Jurkat, Clone E6-1 (cell line): ENCODE results near the gene SOD1.
"Not testable (repeated sequence)": the region's sequence is repeated elsewhere in the genome, so short reads cannot be mapped to it uniquely, and the experiment has no call there.

Source experiments
- DNase-seq: peaks from one replicate; pipeline ENCODE4 v3.0.0-alpha.2; 2011; ENCODE audit warnings: low read depth, low spot score
- H3K4me3 ChIP-seq: 2 replicates; pipeline ENCODE4 v1.5.1; 2011; ENCODE audit warnings: mild to moderate bottlenecking, low read length, control low read depth, moderate library complexity

SOD1 gene

DNA sequence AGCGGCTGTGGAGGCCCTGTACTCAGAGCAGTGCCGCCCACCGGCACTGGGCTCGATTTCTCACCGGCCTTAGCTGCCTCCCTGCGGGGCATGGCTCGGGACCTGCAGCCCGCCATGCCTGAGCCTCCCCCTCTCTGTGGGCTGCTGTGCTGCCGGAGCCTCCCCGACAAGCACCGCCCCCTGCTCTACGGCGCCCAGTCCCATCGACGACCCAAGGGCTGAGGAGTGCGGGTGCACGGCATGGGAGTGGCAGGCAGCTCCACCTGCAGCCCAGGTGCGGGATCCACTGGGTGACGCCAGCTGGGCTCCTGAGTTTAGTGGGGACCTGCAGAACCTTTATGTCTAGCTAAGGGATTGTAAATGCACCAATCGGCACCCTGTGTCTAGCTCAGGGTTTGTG, 5.2 kb upstream of the SOD1 start:
- no peak overlapping the region for H3K4me3 ChIP-seq
- no peak for DNase-seq

DNA sequence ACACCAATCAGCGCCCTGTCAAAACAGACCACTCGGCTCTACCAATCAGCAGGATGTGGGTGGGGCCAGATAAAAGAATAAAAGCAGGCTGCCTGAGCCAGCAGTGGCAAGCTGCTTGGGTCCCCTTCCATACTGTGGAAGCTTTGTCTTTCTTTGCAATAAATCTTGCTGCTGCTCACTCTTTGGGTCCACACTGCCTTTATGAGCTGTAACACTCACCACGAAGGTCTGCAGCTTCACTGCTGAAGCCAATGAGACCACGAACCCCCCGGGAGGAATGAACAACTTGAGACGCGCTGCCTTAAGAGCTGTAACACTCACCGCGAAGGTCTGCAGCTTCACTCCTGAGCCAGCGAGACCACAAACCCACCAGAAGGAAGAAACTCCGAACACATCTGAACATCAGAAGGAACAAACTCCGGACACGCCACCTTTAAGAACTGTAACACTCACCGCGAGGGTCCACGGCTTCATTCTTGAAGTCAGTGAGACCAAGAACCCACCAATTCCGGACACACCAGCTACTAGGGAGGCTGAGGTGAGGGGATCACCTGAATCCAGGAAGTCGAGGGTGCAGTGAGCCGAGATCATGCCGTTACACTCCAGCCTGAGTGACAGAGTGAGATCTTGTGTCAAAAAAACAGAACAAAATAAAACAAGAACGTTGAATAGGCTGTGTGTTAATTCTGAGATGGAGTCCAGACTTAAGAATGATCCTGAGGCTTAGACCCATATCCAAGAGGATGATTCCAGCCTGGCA, 4.5 kb upstream of the SOD1 start:
- peak overlapping the region; percentile 42 for H3K4me3 ChIP-seq
- not testable (repeated sequence) for DNase-seq

DNA sequence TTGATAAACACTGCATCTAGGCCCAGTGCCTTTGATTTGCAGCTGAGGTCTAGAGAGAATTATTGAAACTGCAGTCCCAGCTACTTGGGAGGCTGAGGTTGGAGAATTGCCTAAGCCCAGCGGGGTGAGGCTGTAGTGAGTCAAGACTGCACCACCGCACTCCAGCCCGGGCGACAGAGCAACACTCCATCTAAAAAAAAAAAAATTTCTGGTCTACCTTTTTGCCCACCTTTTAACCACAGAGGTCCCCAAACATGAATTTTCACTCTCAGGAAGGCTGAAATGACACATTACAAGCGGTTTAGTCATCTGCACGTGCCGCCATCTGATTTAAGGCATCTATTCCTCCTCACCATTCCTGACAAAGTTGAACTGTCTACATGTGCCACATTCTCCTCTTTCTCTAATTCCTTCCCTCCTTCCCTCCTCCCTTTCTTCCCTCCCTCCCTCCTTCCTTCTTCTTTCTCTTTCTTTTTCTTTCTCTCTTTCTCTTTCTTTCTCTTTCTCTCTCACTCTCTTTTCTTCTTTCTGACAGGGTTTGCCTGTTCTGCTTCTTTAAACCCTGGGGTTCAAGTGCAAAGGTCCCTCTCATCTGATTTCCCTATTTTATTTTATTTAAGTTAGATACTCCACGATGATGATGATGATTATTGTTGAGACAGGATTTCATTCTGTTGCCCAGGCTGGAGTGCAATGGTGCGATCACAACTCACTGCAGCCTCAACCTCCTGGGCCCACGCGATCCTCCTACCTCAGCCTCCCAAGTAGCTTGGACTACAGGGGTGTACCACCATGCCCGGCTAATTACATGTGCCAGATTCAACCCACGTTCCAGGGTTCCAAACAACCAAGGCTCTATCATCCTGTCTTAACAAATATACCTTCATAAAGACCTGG, 3.0 kb upstream of the SOD1 start:
- no peak for DNase-seq
- no peak overlapping the region for H3K4me3 ChIP-seq

DNA sequence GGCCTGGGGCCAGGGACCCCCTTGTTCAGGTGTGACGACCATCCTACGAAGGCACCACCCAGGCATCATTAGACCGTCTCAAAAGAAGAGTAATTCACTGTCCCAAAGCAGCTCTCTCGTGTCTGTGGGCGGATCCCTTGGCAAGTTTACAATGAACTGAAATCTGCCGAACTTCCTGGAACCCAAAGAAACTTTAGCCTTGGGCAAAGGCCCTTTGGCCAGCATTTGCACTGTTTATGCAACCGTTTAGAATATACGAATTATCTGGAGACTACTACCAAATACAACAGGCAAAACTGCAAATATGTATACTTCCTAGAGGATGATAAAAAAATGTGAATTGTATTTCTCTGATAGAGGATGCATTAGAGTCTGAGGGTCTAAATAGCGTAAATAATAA, 1.4 kb upstream of the SOD1 start:
- DNase-seq, result no peak
- H3K4me3 ChIP-seq, result no peak overlapping the region

DNA sequence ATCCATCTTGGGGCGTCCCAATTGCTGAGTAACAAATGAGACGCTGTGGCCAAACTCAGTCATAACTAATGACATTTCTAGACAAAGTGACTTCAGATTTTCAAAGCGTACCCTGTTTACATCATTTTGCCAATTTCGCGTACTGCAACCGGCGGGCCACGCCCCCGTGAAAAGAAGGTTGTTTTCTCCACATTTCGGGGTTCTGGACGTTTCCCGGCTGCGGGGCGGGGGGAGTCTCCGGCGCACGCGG, 282 bp upstream of the SOD1 start:
- no peak for DNase-seq
- peak overlapping the region; percentile 78 for H3K4me3 ChIP-seq

DNA sequence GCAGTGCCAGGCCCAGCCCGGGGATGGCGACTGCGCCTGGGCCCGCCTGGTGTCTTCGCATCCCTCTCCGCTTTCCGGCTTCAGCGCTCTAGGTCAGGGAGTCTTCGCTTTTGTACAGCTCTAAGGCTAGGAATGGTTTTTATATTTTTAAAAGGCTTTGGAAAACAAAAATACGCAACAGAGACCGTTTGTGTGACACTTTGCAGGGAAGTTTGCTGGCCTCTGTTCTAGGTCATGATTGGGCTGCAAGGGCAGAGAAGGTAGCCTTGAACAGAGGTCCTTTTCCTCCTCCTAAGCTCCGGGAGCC, 719 bp downstream of the SOD1 start:
- peak overlapping the region; percentile 78 for H3K4me3 ChIP-seq
- DNase-seq, result no peak

DNA sequence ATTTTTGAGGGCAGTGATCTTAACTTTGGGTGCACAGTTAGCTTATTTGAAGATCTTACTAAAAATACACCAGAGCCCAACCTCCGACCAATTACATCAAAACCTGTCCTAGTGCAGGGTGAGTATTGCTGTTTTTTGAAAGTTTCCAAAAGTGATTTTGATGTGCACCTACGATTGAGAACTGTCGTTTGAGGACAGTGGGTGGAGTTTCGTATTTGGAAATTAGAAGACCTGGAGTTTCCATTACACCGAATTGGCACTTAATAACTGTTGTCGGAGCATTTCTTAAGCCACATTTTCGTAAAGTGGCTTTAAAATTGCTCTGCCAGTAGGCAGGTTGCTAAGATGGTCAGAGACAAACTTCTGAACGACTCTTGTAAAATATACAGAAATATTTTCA, 1.1 kb downstream of the SOD1 start:
- peak overlapping the region; percentile 78 for H3K4me3 ChIP-seq
- no peak for DNase-seq

DNA sequence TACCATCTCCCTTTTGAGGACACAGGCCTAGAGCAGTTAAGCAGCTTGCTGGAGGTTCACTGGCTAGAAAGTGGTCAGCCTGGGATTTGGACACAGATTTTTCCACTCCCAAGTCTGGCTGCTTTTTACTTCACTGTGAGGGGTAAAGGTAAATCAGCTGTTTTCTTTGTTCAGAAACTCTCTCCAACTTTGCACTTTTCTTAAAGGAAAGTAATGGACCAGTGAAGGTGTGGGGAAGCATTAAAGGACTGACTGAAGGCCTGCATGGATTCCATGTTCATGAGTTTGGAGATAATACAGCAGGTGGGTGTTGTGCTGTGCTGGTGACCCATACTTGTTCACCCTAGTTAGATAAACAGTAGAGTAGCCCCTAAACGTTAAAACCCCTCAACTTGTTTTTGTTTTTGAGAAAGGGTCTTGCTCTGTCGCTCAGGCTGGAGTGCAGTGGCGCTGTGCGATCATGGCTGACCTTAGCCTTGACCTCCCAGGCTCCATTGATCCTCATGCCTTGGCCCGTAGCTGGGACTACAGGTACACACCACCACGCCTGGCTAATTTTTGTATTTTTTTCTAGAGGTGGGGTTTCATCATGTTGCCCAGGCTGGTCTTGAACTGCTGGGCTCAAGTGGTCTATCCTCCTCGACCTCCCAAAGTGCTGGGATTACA, 4.2 kb downstream of the SOD1 start:
- no peak for DNase-seq
- H3K4me3 ChIP-seq, result no peak overlapping the region

DNA sequence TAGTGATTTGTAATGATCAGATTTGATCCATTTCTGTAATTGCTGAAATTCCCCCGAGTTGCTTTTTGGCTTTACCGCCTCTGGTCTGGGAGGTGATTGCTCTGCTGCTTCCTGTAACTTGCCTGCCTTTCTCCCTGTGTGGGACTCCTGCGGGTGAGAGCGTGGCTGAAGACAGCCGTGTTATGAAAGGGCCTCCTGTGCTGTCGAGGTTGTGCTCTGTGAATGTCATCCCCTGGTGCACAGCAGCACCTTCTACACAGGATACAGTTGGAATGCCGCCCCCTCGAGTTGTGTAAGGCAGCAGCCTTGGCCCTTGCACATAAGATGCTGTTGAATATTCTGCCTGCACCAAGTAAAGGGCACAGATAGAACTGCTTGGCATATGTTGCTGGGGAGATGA, 5.9 kb downstream of the SOD1 start:
- peak; percentile 64 for DNase-seq
- no peak overlapping the region for H3K4me3 ChIP-seq

DNA sequence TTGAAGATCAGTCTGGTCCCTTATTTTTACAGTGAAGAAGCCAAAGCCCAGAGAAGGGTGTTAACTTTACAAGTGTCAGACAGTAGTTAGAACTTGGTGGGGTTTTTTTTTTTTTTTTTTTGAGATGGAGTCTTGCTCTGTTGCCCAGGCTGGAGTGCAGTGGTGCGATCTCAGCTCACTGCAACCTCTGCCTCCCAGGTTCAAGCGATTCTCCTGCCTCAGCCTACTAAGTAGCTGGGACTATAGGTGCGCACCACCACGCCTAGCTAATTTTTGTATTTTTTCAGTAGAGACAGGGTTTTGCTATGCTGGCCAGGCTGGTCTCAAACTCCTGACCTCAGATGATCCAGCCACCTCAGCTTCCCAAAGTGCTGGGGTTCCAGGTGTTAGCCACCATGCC, 6.4 kb downstream of the SOD1 start:
- not testable (repeated sequence) for H3K4me3 ChIP-seq, DNase-seq

DNA sequence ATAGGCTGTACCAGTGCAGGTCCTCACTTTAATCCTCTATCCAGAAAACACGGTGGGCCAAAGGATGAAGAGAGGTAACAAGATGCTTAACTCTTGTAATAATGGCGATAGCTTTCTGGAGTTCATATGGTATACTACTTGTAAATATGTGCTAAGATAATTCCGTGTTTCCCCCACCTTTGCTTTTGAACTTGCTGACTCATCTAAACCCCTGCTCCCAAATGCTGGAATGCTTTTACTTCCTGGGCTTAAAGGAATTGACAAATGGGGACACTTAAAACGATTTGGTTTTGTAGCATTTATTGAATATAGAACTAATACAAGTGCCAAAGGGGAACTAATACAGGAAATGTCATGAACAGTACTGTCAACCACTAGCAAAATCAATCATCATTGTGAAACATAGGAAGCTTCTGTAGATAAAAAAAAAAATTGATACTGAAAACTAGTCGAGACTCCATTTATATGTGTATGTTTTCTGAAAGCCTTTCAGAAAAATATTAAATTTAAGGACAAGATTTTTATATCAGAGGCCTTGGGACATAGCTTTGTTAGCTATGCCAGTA, 7.0 kb downstream of the SOD1 start:
- no peak for DNase-seq
- H3K4me3 ChIP-seq, result no peak overlapping the region

DNA sequence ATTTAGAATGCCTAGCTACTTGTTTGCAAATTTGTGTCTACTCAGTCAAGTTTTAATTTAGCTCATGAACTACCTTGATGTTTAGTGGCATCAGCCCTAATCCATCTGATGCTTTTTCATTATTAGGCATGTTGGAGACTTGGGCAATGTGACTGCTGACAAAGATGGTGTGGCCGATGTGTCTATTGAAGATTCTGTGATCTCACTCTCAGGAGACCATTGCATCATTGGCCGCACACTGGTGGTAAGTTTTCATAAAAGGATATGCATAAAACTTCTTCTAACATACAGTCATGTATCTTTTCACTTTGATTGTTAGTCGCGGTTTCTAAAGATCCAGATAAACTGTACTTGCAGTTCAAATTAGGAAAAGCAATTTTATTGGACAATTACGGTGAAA, 7.6 kb downstream of the SOD1 start:
- DNase-seq, result no peak
- H3K4me3 ChIP-seq, result no peak overlapping the region

DNA sequence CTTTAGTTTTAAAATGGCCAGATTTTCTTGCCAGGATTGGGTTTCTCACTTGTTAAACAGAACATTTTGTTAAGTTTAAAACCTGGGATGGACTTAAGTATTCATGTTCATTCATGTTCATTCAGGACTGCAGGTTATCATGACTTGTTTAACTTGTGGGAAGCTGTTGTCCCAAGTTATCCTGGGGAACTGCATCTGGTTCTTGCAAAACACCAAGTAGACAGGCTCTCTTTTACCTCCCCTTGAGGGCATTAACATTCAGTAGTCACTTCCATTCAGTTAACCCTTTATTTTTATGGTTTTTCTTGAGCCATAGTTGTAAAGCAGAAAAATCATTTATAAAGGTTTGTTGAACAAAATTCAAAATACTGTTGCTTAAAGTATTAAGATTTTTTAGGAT, 8.1 kb downstream of the SOD1 start:
- no peak for DNase-seq

DNA sequence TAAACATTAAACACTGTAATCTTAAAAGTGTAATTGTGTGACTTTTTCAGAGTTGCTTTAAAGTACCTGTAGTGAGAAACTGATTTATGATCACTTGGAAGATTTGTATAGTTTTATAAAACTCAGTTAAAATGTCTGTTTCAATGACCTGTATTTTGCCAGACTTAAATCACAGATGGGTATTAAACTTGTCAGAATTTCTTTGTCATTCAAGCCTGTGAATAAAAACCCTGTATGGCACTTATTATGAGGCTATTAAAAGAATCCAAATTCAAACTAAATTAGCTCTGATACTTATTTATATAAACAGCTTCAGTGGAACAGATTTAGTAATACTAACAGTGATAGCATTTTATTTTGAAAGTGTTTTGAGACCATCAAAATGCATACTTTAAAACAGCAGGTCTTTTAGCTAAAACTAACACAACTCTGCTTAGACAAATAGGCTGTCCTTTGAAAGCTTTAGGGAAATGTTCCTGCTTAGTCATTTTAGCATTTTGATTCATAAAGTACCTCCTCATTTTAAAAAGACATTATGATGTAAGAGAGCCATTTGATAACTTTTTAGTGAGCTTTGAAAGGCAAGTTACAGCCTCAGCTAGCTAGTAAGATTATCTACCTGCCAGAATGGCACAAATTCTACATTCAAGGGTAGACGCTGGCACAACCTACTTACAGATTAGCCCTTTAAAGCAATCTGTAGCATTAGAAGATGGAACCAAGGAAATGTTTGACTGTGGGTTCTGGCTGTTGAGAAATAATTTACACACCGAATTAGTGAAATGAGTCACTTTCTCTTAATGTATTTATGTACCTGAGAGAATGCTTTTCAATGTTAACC, 9.4 kb downstream of the SOD1 start:
- H3K4me3 ChIP-seq, result no peak overlapping the region

More for the DNA sequence above, 8.1 kb downstream of the SOD1 start:
- no peak overlapping the region for H3K4me3 ChIP-seq

DNA sequence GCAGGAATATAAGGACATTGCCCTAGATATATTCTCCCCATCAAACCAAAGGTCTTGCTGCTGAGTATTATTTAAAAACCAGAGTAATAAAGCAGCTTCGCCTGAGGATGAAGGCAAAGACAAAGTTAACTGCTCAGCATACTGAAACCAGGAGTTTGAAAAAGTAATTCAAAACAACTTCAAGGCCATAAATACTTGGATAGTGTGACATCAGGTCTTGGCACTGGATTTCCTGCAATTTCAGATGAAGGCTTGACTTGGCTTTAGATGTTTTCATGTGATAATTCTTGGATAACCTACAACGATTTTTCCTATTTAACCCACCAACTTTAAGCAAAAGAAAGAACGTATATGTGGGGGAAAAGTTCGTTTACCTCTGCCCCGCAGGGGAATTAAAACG, 10.6 kb downstream of the SOD1 start:
- H3K4me3 ChIP-seq, result no peak overlapping the region
- DNase-seq, result no peak

More for the DNA sequence above, 9.4 kb downstream of the SOD1 start:
- DNase-seq, result no peak

DNA sequence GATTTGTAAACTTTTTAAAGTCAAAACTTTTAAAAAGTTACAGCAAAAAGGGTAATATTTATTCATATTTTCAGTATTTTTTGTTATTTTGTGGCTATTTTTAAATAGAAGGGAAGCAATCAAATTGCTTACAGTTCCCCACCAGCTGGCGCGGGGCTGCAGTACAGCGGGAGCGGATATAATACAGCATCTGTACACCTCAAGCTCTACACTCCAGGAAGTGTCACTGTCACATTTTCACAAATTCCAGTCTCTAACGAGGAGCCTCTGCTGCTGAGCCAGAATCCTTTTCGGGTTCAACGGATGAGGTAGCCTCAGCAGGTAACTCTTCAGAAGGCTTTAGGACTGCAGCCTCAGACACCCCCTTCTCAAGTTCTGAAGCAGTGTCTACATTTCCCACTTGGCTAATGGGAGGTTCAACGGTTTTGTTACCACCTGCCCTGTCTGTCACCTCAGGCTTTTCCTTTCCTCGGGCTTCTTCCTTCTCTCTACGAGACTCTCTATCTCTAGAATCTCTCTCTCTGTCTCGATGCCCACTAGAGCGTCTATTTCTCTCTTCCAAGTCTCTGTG, 11.7 kb downstream of the SOD1 start:
- peak; percentile 74 for DNase-seq
- peak overlapping the region; percentile 40 for H3K4me3 ChIP-seq

DNA sequence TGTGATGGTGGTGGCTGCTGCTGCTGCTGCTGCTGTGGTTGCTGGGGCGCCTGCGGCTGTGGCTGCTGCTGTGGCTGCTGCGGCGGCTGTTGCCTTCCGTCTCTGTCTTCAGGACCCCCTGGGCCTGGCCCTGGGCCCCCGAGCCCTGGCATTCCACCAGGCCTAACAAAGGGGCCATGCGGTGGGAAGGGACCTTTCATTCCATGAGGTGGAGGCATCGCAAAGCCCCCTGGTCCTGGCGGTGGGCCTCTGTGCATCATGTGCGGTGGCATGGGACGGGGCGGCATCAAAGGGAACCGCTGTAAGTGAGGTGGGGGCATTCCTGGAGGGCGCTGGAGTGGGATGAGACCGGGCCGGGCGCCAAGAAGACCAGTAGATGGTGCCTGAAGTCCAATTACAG, 12.4 kb downstream of the SOD1 start:
- peak overlapping the region; percentile 40 for H3K4me3 ChIP-seq
- peak; percentile 72 for DNase-seq

DNA sequence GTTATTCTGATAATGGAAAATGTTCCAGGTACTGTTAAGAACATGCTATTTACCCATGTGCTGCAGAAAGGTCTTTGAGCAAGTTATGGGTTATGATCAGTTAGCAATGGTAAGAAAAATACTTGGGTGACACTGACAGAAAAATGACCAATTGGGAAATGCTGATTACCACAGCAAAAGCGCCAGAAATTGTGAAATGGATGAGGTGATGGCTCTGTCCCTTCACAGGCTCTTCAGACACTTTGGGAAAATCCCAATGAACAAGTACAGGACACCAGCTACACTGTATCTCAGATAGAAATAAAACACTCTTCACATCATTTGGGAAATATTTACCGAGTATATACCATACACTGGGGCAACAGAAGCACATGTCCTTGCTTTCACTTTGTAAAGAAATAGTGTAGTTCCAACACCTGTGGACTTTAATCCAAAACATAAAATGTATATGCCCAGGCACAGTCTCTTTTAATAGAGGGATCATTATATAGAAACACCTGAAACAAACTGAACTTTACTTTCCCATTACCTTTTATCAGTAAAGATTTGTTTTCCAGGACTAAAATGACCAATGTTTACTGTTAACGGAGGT, 13.9 kb downstream of the SOD1 start:
- H3K4me3 ChIP-seq, result no peak overlapping the region
- no peak for DNase-seq

DNA sequence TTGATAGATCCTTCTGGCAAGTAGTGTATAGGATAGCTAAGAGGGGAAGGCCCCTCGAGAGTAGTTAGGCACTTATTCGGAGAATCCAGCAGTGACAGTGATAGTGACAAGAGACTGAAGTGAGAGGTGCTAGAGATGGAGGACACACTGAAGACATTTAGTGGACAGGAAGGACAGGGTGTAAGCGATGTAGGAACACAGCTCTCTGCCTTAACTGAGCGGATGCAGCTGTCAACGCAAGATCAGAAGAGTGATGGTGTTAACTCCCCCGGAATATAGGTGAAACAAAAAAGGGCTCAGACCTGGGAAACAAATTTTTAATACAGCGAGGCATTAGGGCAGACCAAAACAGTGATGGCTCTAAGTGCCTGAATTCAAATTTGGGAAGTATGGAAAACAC, 15.8 kb downstream of the SOD1 start:
- no peak overlapping the region for H3K4me3 ChIP-seq
- peak; percentile 74 for DNase-seq
